OCI-LY1 (cell line): ENCODE measurements around the gene DUSP7.

ENCODE experiments used
- H2AFZ ChIP-seq: fragments of 200-600 bp; sonication (generic), shearing (Covaris generic); 2 replicates; pipeline ENCODE4 v1.6.0; 2014; ENCODE audit warnings: antibody characterized with exemption, mild to moderate bottlenecking, low read length
- H3F3A ChIP-seq: fragments of 200-600 bp; sonication (generic), shearing (Covaris generic); 2 replicates; pipeline ENCODE4 v1.6.0; 2014; ENCODE audit warnings: mild to moderate bottlenecking, antibody characterized with exemption, low read length, moderate library complexity; ENCODE audit not compliant: insufficient read depth
- H3K27ac ChIP-seq: fragments of 200-600 bp; sonication (generic); 2 replicates; pipeline ENCODE4 v1.5.1; 2014; ENCODE audit warnings: low read length, mixed run types, mild to moderate bottlenecking, low read depth; ENCODE audit not compliant: poor library complexity, severe bottlenecking
- H3K27me3 ChIP-seq: fragments of 200-600 bp; sonication (generic); 2 replicates; pipeline ENCODE4 v1.6.0; 2014; ENCODE audit warnings: antibody characterized with exemption, mild to moderate bottlenecking, low read length, moderate library complexity; ENCODE audit not compliant: insufficient read depth
- H3K36me3 ChIP-seq: fragments of 200-600 bp; sonication (generic); 2 replicates; pipeline ENCODE4 v1.6.1; 2014; ENCODE audit warnings: mild to moderate bottlenecking, antibody characterized with exemption, low read length, moderate library complexity, mixed read lengths; ENCODE audit not compliant: insufficient read depth
- H3K4me1 ChIP-seq: fragments of 200-600 bp; sonication (generic); 2 replicates; pipeline ENCODE4 v1.5.1; 2014; ENCODE audit warnings: mild to moderate bottlenecking, low read length, moderate library complexity; ENCODE audit not compliant: insufficient read depth, severe bottlenecking
- H3K4me2 ChIP-seq: fragments of 200-600 bp; sonication (generic), shearing (Covaris generic); 2 replicates; pipeline ENCODE4 v1.6.1; 2014; ENCODE audit warnings: low read length
- H3K4me3 ChIP-seq: fragments of 200-600 bp; sonication (generic); 2 replicates; pipeline ENCODE4 v1.5.1; 2014; ENCODE audit warnings: low read length, low read depth, mild to moderate bottlenecking, mixed read lengths; ENCODE audit not compliant: poor library complexity, severe bottlenecking
- H3K79me2 ChIP-seq: fragments of 200-600 bp; shearing (Covaris generic); 2 replicates; pipeline ENCODE4 v1.6.1; 2016; ENCODE audit warnings: mixed run types, low read length, mixed read lengths; ENCODE audit not compliant: insufficient read depth
- H3K9ac ChIP-seq: fragments of 200-600 bp; sonication (generic), shearing (Covaris generic); 2 replicates; pipeline ENCODE4 v1.6.1; 2014; ENCODE audit warnings: mild to moderate bottlenecking, low read length, mixed read lengths
- H3K9me2 ChIP-seq: fragments of 200-600 bp; sonication (generic), shearing (Covaris generic); 2 replicates; pipeline ENCODE4 v1.6.1; 2014; ENCODE audit warnings: low read depth, mild to moderate bottlenecking, low read length, mixed read lengths
- H3K9me3 ChIP-seq: fragments of 200-600 bp; shearing (Covaris generic); 2 replicates; pipeline ENCODE4 v1.6.1; 2014; ENCODE audit warnings: low read length, mixed read lengths
- H4K20me1 ChIP-seq: fragments of 200-600 bp; sonication (generic), shearing (Covaris generic); 2 replicates; pipeline ENCODE4 v1.6.0; 2016; ENCODE audit warnings: mild to moderate bottlenecking, low read length; ENCODE audit not compliant: insufficient read depth
- CTCF ChIP-seq: fragments of 200-600 bp; sonication (generic), shearing (Covaris generic); IDR thresholded peaks from 2 replicates; pipeline ENCODE4 v1.5.1; 2017; ENCODE audit warnings: mild to moderate bottlenecking, antibody characterized with exemption, low read length, moderate library complexity, mixed read lengths
- EZH2 ChIP-seq: fragments of 200-600 bp; sonication (generic), shearing (Covaris generic); IDR thresholded peaks from 2 replicates; pipeline ENCODE4 v1.8.0; 2017; ENCODE audit warnings: borderline replicate concordance, mixed run types, mild to moderate bottlenecking, antibody characterized with exemption, low read length, moderate library complexity, mixed read lengths

The DUSP7 gene

GRCh38 chr3:52056968-52057811 is 819 bp upstream of the DUSP7 start:
- Histone ChIP-seq H3K9ac (peak overlapping the region; percentile 72), H3K4me2 (peak overlapping the region; percentile 71), H3K79me2 (no peaks in the 10 kb centered on the region), H3K36me3 (peaks cover 2% of the 10 kb centered on the region; the same call in 1 of the 2 replicates), H3F3A (0 out of 2 replicates have a peak, but pooled peaks cover 5% of the 10 kb centered on the region), H3K27ac (peak overlapping the region; percentile 23), H3K4me3 (peak overlapping the region; percentile 75), H4K20me1 (no peaks in the 10 kb centered on the region), H3K4me1 (peaks cover 36% of the 10 kb centered on the region), H3K9me2 (no peaks in the 10 kb centered on the region), H3K9me3 (no peaks in the 10 kb centered on the region), H3K27me3 (no peaks in the 10 kb centered on the region), H2AFZ (no peak overlapping the region)
- no peak for TF ChIP-seq EZH2
- TF ChIP-seq CTCF, result no peak

GRCh38 chr3:52055537-52056351 is 627 bp downstream of the DUSP7 start:
- Histone ChIP-seq H3K36me3 (peaks cover 17% of the 10 kb centered on the region; the same call in 1 of the 2 replicates), H3K9me3 (no peaks in the 10 kb centered on the region), H3F3A (0 out of 2 replicates have a peak, but pooled peaks cover 5% of the 10 kb centered on the region), H3K9ac (peak overlapping the region; percentile 74), H3K27me3 (no peaks in the 10 kb centered on the region), H4K20me1 (no peaks in the 10 kb centered on the region), H2AFZ (no peak overlapping the region), H3K4me2 (peak overlapping the region; percentile 93), H3K4me3 (peak overlapping the region; percentile 72), H3K27ac (peak overlapping the region; percentile 21), H3K9me2 (no peaks in the 10 kb centered on the region), H3K79me2 (no peaks in the 10 kb centered on the region), H3K4me1 (peaks cover 36% of the 10 kb centered on the region)
- 0 out of 2 replicates have a peak, but pooled peaks have one; percentile 4 for TF ChIP-seq CTCF
- TF ChIP-seq EZH2, result no peak

GRCh38 chr3:52054661-52055511 is 1.5 kb downstream of the DUSP7 start:
- H3K36me3 ChIP-seq, result peaks cover 24% of the 10 kb centered on the region
- H3K4me3 ChIP-seq, result peak overlapping the region; percentile 72
- TF ChIP-seq EZH2 (no peak), CTCF (peak; percentile 59)
- no peaks in the 10 kb centered on the region for H3K9me2 ChIP-seq
- no peaks in the 10 kb centered on the region for H3K9me3 ChIP-seq
- peaks cover 36% of the 10 kb centered on the region for H3K4me1 ChIP-seq
- H4K20me1 ChIP-seq, result no peaks in the 10 kb centered on the region
- no peak overlapping the region for H2AFZ ChIP-seq
- H3F3A ChIP-seq, result 0 out of 2 replicates have a peak, but pooled peaks cover 5% of the 10 kb centered on the region
- H3K9ac ChIP-seq, result peak overlapping the region; percentile 74
- H3K4me2 ChIP-seq, result peak overlapping the region; percentile 93
- H3K79me2 ChIP-seq, result no peaks in the 10 kb centered on the region
- peak overlapping the region; percentile 21 for H3K27ac ChIP-seq
- no peaks in the 10 kb centered on the region for H3K27me3 ChIP-seq
